Endothelial cell of umbilical vein (primary cell): Measurements from ENCODE around the gene RASL11A. TPM values are rescaled to one million over a fixed set of nuclear protein-coding genes. Genes with fewer than 3 reads are reported as not detected.

Experiments used
- BruUV-seq: library from RNA; stranded (reverse); fragments of 400-500 nt; replicated peaks from 2 replicates; lab custom pipeline; 2021; lab: Mats Ljungman, UMichigan
- CTCF ChIA-PET: fragments of 300-600, 350-600 bp; sonication (Branson Sonifier 250); formaldehyde crosslinking; loops from one replicate; lab custom pipeline; 2021; ENCODE audit warnings: antibody characterized with exemption, inconsistent platforms; lab: Charles Lee
- POLR2A ChIA-PET: fragments of 300-600, 350-600 bp; sonication (Branson Sonifier 250); formaldehyde crosslinking; loops from one replicate; lab custom pipeline; 2021; ENCODE audit warnings: antibody characterized with exemption, inconsistent platforms; lab: Charles Lee
- DNase-seq: peaks from one replicate; pipeline ENCODE4 v3.0.0-alpha.2; 2011; ENCODE audit warnings: low read depth, low spot score
- FAIRE-seq: peaks from 2 replicates; lab custom pipeline; 2011; peaks lifted over from hg19 to GRCh38; lab: Jason Lieb, UNC
- H2AFZ ChIP-seq: 2 replicates; pipeline ENCODE4 v1.6.0; 2012; ENCODE audit warnings: low read depth, low read length, control low read depth, inconsistent platforms
- H3K27ac ChIP-seq: 2 replicates; pipeline ENCODE4 v1.5.1; 2011; ENCODE audit warnings: low read depth, mild to moderate bottlenecking, control low read depth, low read length, moderate library complexity; ENCODE audit not compliant: insufficient read depth
- H3K27me3 ChIP-seq, 2 experiments: 2 replicates each; pipeline versions ENCODE4 v1.6.0 to v1.6.1; 2011; ENCODE audit warnings: low read length in 2 of 2, mixed read lengths in 1 of 2; ENCODE audit not compliant: control insufficient read depth in 2 of 2, insufficient read depth in 2 of 2
- H3K36me3 ChIP-seq, 2 experiments: 2 replicates in 1 of 2; 3 replicates in 1 of 2; pipeline ENCODE4 v1.5.1; 2011; ENCODE audit warnings: low read length in 2 of 2, mild to moderate bottlenecking in 1 of 2, moderate library complexity in 1 of 2; ENCODE audit not compliant: control insufficient read depth in 2 of 2, insufficient read depth in 2 of 2; ENCODE audit errors: extremely low read depth in 1 of 2
- H3K4me1 ChIP-seq: 3 replicates; pipeline ENCODE4 v1.5.1; 2011; ENCODE audit warnings: mild to moderate bottlenecking, low read length; ENCODE audit not compliant: control insufficient read depth, insufficient read depth; ENCODE audit errors: extremely low read depth
- H3K4me2 ChIP-seq: 2 replicates; pipeline ENCODE4 v1.6.1; 2011; ENCODE audit warnings: low read length, control low read depth, mixed read lengths; ENCODE audit not compliant: insufficient read depth
- H3K4me3 ChIP-seq, 3 experiments: fragments of 200-600 bp in 1 of 3; sonication (generic), shearing (Covaris generic) in 1 of 3; replicated peaks in 1 of 3; 2 replicates each; pipeline ENCODE4 v1.5.1; 2011 to 2016; ENCODE audit warnings: control low read depth in 3 of 3, low read length in 3 of 3, mild to moderate bottlenecking in 2 of 3, inconsistent platforms in 1 of 3, low read depth in 1 of 3, moderate library complexity in 1 of 3; ENCODE audit not compliant: insufficient read depth in 1 of 3
- H3K79me2 ChIP-seq: 2 replicates; pipeline ENCODE4 v1.6.0; 2012; ENCODE audit warnings: low read length, inconsistent platforms; ENCODE audit not compliant: control insufficient read depth, insufficient read depth
- H3K9ac ChIP-seq: replicated peaks from 2 replicates; pipeline ENCODE3; 2011; ENCODE audit warnings: low read length, control low read depth; ENCODE audit not compliant: insufficient read depth; ENCODE audit errors: extremely low read depth
- H3K9me1 ChIP-seq: replicated peaks from 3 replicates; pipeline ENCODE4 v1.6.0; 2011; ENCODE audit warnings: mild to moderate bottlenecking, low read length; ENCODE audit not compliant: control insufficient read depth, insufficient read depth; ENCODE audit errors: extremely low read depth
- H3K9me3 ChIP-seq: replicated peaks from 2 replicates; pipeline ENCODE4 v1.5.1; 2012; ENCODE audit warnings: low read length, inconsistent platforms; ENCODE audit not compliant: control insufficient read depth, insufficient read depth
- H4K20me1 ChIP-seq: replicated peaks from 2 replicates; pipeline ENCODE3; 2011; ENCODE audit warnings: mild to moderate bottlenecking, low read length; ENCODE audit not compliant: control insufficient read depth, insufficient read depth; ENCODE audit errors: extremely low read depth
- CTCF ChIP-seq, 2 donors: IDR thresholded peaks; 1 replicate in 1 of 2; 2 replicates in 1 of 2; pipeline ENCODE4 v1.5.1; 2011; ENCODE audit warnings: low read length in 2 of 2, mild to moderate bottlenecking in 2 of 2, moderate library complexity in 2 of 2, control low read depth in 1 of 2, inconsistent platforms in 1 of 2, low read depth in 1 of 2; ENCODE audit not compliant: insufficient read depth in 1 of 2; ENCODE audit errors: extremely low read depth in 1 of 2
- EZH2 ChIP-seq: IDR thresholded peaks from 2 replicates; pipeline ENCODE4 v1.6.1; 2012; ENCODE audit warnings: borderline replicate concordance, low read depth, mild to moderate bottlenecking, moderate library complexity, low read length, inconsistent platforms; ENCODE audit not compliant: severe bottlenecking
- FOS ChIP-seq: IDR thresholded peaks from 2 replicates; pipeline ENCODE4 v1.6.1; 2011; ENCODE audit warnings: mild to moderate bottlenecking, low read length, moderate library complexity, borderline replicate concordance; ENCODE audit not compliant: insufficient read depth
- GATA2 ChIP-seq: IDR thresholded peaks from 2 replicates; pipeline ENCODE4 v1.7.0; 2011; ENCODE audit warnings: low read depth, mild to moderate bottlenecking, moderate library complexity, mixed read lengths, low read length; ENCODE audit not compliant: insufficient read length, insufficient read depth
- JUN ChIP-seq: IDR thresholded peaks from 2 replicates; pipeline ENCODE4 v1.6.1; 2011; ENCODE audit warnings: borderline replicate concordance, low read depth; ENCODE audit not compliant: insufficient read length, insufficient read depth
- MAX ChIP-seq: IDR thresholded peaks from 2 replicates; pipeline ENCODE4 v1.6.1; 2011; ENCODE audit not compliant: insufficient read depth, insufficient read length
- MYC ChIP-seq: IDR thresholded peaks from one replicate; pipeline ENCODE4 v1.6.1; 2011; ENCODE audit warnings: mild to moderate bottlenecking, low read depth, low read length
- POLR2A ChIP-seq: IDR thresholded peaks from 2 replicates; pipeline ENCODE4 v1.6.1; 2012; ENCODE audit warnings: low read depth, mild to moderate bottlenecking, control low read depth, low read length
- POLR2AphosphoS5 ChIP-seq: IDR thresholded peaks from 2 replicates; pipeline ENCODE4 v1.6.1; 2012; ENCODE audit warnings: low read depth, mild to moderate bottlenecking, control low read depth, low read length, moderate library complexity; ENCODE audit not compliant: insufficient read depth
- dilution Hi-C: fragments of 300-500 bp; cut with MboI; formaldehyde crosslinking; loops from one replicate; pipeline ENCODE4 v1.15.0; 2019; ENCODE audit warnings: low sequenced_read_pairs; ENCODE audit not compliant: extremely low pct_ligation_motif_present
- intact Hi-C: fragments of 100-400 bp; cut with micrococcal nuclease; formaldehyde crosslinking; loops from one replicate; pipeline ENCODE4 v1.10.0; 2022
- polyA plus RNA-seq, 4 experiments: library from polyadenylated mRNA; depleted of rRNA in 3 of 4; stranded (reverse) in 3 of 4; unstranded in 1 of 4; fragments of >200 nt; gene quantifications; 2 replicates each; pipeline versions ENCODE4 v1.2.1 to v1.2.3, GENCODE V29; 2011 to 2012; ENCODE audit warnings: missing spikeins in 1 of 4
- total RNA-seq: library from RNA; stranded (reverse); gene quantifications from 2 replicates; pipeline ENCODE4 v1.2.3, GENCODE V29; 2021

Gene RASL11A
- total and polyA plus RNA-seq, 2 donors (not counting 3 experiments of a cell fraction or from before 2014, with no cell fraction given), result 1.2 to 1.3 TPM

GRCh38 chr13:27280009-27280656 lies 9.5 kb downstream of the RASL11A start:
- H3K4me2 ChIP-seq, result no peak overlapping the region
- no peak overlapping the region for H3K9ac ChIP-seq
- CTCF ChIA-PET, result interaction anchor here (0.9 to 8.1 kb wide), 6 partner anchors 9 to 333 kb away, joined by 3 to 98 read pairs (median 8); partner anchors contain the start of gene RASL11A
- BruUV-seq, result no TSS peak
- dilution Hi-C loops, result no loop called here
- DNase-seq (no peak), FAIRE-seq (no peak)
- POLR2A ChIA-PET, result interaction anchor here (1.0 kb wide), 1 partner anchor 10 kb away, joined by 3 read pairs; the partner anchor contains the start of gene RASL11A
- H2AFZ ChIP-seq, result no peak overlapping the region
- no peaks in the 10 kb centered on the region for H3K9me3 ChIP-seq
- H3K27me3 ChIP-seq, result peaks cover 19 to 20% of the 10 kb centered on the region in 2 experiments
- no peak overlapping the region for H3K4me3 ChIP-seq
- H3K9me1 ChIP-seq, result no peaks in the 10 kb centered on the region
- H3K27ac ChIP-seq, result no peak overlapping the region
- intact Hi-C loops, result loop anchor here (5.0 kb wide), 1 partner anchor 333 kb away; no protein-coding TSS in a partner anchor
- TF ChIP-seq EZH2, result no peak
- no peak for TF ChIP-seq POLR2AphosphoS5
- TF ChIP-seq GATA2, result no peak
- no peak for TF ChIP-seq CTCF (IDR thresholded peaks at IDR 0.05; ENCODE audit: extremely low read depth in 1 of 2, insufficient read depth in 1 of 2, low read depth in 1 of 2, low read length in 2 of 2)
- no peak for TF ChIP-seq JUN
- TF ChIP-seq MYC, result no peak
- TF ChIP-seq FOS, result no peak
- no peak for TF ChIP-seq POLR2A
- TF ChIP-seq MAX, result no peak
- H4K20me1 ChIP-seq, result no peaks in the 10 kb centered on the region
- no peaks in the 10 kb centered on the region for H3K4me1 ChIP-seq
- no peaks in the 10 kb centered on the region for H3K36me3 ChIP-seq
- H3K79me2 ChIP-seq, result no peaks in the 10 kb centered on the region
